Neural progenitor cell (in vitro differentiated cells): ENCODE data around the gene HDAC2. TPM values are rescaled to one million over a fixed set of nuclear protein-coding genes. Genes with fewer than 3 reads are reported as not detected.
"Not testable (repeated sequence)": the region's sequence is repeated elsewhere in the genome, so short reads cannot be mapped to it uniquely, and the experiment has no call there.

ENCODE experiments used
- DNase-seq: peaks from one replicate; pipeline ENCODE4 v3.0.0-alpha.2; 2016; ENCODE audit warnings: low spot score
- H2AFZ ChIP-seq: fragments of 200-600 bp; sonication (generic); replicated peaks from 2 replicates; pipeline ENCODE4 v1.6.1; 2016; ENCODE audit warnings: antibody characterized with exemption
- H3F3A ChIP-seq: fragments of 200-600 bp; sonication (generic); 2 replicates; pipeline ENCODE4 v1.6.1; 2016; ENCODE audit warnings: antibody characterized with exemption, low read depth
- H3K27ac ChIP-seq: fragments of 200-600 bp; sonication (generic); 2 replicates; pipeline ENCODE4 v1.5.1; 2016; ENCODE audit warnings: mild to moderate bottlenecking
- H3K27me3 ChIP-seq: fragments of 200-600 bp; sonication (generic); 2 replicates; pipeline ENCODE4 v1.6.1; 2016; ENCODE audit warnings: mild to moderate bottlenecking, moderate library complexity
- H3K36me3 ChIP-seq: fragments of 200-600 bp; sonication (generic); 2 replicates; pipeline ENCODE4 v1.5.1; 2016
- H3K4me1 ChIP-seq: fragments of 200-600 bp; sonication (generic); 2 replicates; pipeline ENCODE4 v1.6.1; 2016; ENCODE audit warnings: mixed run types
- H3K4me2 ChIP-seq: fragments of 200-600 bp; sonication (generic); 2 replicates; pipeline ENCODE4 v1.6.1; 2016
- H3K4me3 ChIP-seq: fragments of 200-600 bp; sonication (generic); 2 replicates; pipeline ENCODE4 v1.5.1; 2016
- H3K79me2 ChIP-seq: fragments of 200-600 bp; sonication (generic); 2 replicates; pipeline ENCODE4 v1.6.1; 2016; ENCODE audit warnings: low read depth
- H3K9ac ChIP-seq: fragments of 200-600 bp; sonication (generic); 2 replicates; pipeline ENCODE4 v1.6.1; 2016
- H3K9me3 ChIP-seq: fragments of 200-600 bp; sonication (generic); 2 replicates; pipeline ENCODE4 v1.5.1; 2016; ENCODE audit warnings: low read depth
- H4K20me1 ChIP-seq: fragments of 200-600 bp; sonication (generic); 2 replicates; pipeline ENCODE4 v1.6.1; 2016; ENCODE audit warnings: low read depth
- H3K27ac Mint-ChIP-seq: 3 replicates; pipeline ENCODE4 v1.8.0; 2021; ENCODE audit warnings: mixed read lengths
- H3K27me3 Mint-ChIP-seq: 2 replicates; pipeline ENCODE4 v1.8.0; 2022; ENCODE audit warnings: low read depth, mild to moderate bottlenecking, inconsistent platforms, moderate library complexity, mixed read lengths; ENCODE audit not compliant: insufficient read depth
- H3K36me3 Mint-ChIP-seq: 3 replicates; pipeline ENCODE4 v1.8.0; 2021; ENCODE audit warnings: mixed read lengths
- H3K4me1 Mint-ChIP-seq: 3 replicates; pipeline ENCODE4 v1.8.0; 2021; ENCODE audit warnings: mixed read lengths
- H3K4me3 Mint-ChIP-seq: 3 replicates; pipeline ENCODE4 v1.8.0; 2021; ENCODE audit warnings: mild to moderate bottlenecking, moderate library complexity, mixed read lengths
- H3K9me3 Mint-ChIP-seq: 3 replicates; pipeline ENCODE4 v1.8.0; 2020; ENCODE audit warnings: mixed read lengths
- EZH2 ChIP-seq: fragments of 200-600 bp; sonication (generic); IDR thresholded peaks from 2 replicates; pipeline ENCODE4 v1.6.1; 2017; ENCODE audit warnings: antibody characterized with exemption, mild to moderate bottlenecking, moderate library complexity
- EZH2phosphoT487 ChIP-seq: fragments of 200-600 bp; sonication (generic); IDR thresholded peaks from 2 replicates; pipeline ENCODE4 v1.6.1; 2017; ENCODE audit warnings: antibody characterized with exemption
- total RNA-seq: library from RNA; depleted of rRNA; stranded (reverse); fragments of >200 nt; gene quantifications from 2 replicates; pipeline ENCODE4 v1.2.3, GENCODE V29; 2015; ENCODE audit warnings: low replicate concordance
- TF ChIP-seq, protein P1 (sequence below): fragments of 200-600 bp; sonication (generic); IDR thresholded peaks from 2 replicates; pipeline ENCODE4 v1.5.1; 2017; ENCODE audit warnings: antibody characterized with exemption, mild to moderate bottlenecking

The HDAC2 gene
- 328 and 429 TPM in 2 replicates for total RNA-seq

- peaks cover 63% of the 10 kb centered on the region for H3K79me2 ChIP-seq
- peaks cover 20% of the 10 kb centered on the region for H3K4me1 ChIP-seq
- Mint-ChIP-seq H3K27me3 (peaks cover 5% of the 10 kb centered on the region), H3K36me3 (peaks cover 29% of the 10 kb centered on the region), H3K4me3 (peak within 1 kb of the TSS; percentile 96), H3K9me3 (peaks cover 23% of the 10 kb centered on the region), H3K4me1 (peaks cover 23% of the 10 kb centered on the region), H3K27ac (peak within 1 kb of the TSS; percentile 100)
- peak within 1 kb of the TSS; percentile 94 for H3K27ac ChIP-seq
- H4K20me1 ChIP-seq = peaks cover 40% of the 10 kb centered on the region
- peak within 1 kb of the TSS; percentile 94 for H3K4me3 ChIP-seq
- peaks cover 21% of the 10 kb centered on the region for H3F3A ChIP-seq
- peak; percentile 86 for DNase-seq
- H3K9me3 ChIP-seq = no peaks in the 10 kb centered on the region
- H3K36me3 ChIP-seq = no peaks in the 10 kb centered on the region
- peak within 1 kb of the TSS; percentile 93 for H3K9ac ChIP-seq
- H3K4me2 ChIP-seq = peak within 1 kb of the TSS; percentile 98
- H2AFZ ChIP-seq = peak within 1 kb of the TSS; percentile 91
- H3K27me3 ChIP-seq = no peaks in the 10 kb centered on the region
- TF ChIP-seq EZH2 = peak; percentile 2
- TF ChIP-seq, protein P1, sequence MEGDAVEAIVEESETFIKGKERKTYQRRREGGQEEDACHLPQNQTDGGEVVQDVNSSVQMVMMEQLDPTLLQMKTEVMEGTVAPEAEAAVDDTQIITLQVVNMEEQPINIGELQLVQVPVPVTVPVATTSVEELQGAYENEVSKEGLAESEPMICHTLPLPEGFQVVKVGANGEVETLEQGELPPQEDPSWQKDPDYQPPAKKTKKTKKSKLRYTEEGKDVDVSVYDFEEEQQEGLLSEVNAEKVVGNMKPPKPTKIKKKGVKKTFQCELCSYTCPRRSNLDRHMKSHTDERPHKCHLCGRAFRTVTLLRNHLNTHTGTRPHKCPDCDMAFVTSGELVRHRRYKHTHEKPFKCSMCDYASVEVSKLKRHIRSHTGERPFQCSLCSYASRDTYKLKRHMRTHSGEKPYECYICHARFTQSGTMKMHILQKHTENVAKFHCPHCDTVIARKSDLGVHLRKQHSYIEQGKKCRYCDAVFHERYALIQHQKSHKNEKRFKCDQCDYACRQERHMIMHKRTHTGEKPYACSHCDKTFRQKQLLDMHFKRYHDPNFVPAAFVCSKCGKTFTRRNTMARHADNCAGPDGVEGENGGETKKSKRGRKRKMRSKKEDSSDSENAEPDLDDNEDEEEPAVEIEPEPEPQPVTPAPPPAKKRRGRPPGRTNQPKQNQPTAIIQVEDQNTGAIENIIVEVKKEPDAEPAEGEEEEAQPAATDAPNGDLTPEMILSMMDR = no peak
- TF ChIP-seq EZH2phosphoT487 = no peak
These were observed at the start of gene HDAC2 for GRCh38 chr6:113970805-113971676. Gene HDAC2, minus strand, starts transcription at chr6:113971148. Its CDS starts 240 bp downstream, at chr6:113970908.

DNA sequence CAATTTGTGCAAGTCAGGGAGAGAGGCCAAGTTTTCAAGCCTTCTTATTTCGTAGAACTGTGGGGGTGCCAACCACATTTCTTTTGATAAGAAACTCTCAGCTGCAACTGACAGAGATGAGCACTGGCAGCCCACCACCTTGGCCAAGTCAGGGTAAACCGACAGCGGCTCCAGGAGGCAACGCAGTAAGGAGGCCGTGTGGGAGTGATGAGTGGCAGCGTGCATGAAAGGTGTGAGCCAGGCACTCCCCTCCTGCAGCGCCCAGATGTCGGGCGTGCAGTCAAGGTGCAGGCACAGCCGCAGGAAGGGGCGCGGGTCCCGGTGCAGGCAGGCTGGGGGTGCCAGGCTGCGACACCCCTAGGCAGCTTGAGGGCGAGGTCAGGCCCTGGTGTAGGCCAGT is 49.2 kb upstream of the HDAC2 start:
- Mint-ChIP-seq H3K36me3 (peaks cover 2% of the 10 kb centered on the region), H3K27ac (no peak overlapping the region), H3K27me3 (peaks cover 6% of the 10 kb centered on the region), H3K9me3 (no peaks in the 10 kb centered on the region), H3K4me1 (no peaks in the 10 kb centered on the region), H3K4me3 (no peak overlapping the region)
- no peaks in the 10 kb centered on the region for H3K36me3 ChIP-seq
- H3K27me3 ChIP-seq = no peaks in the 10 kb centered on the region
- TF ChIP-seq EZH2 (no peak), EZH2phosphoT487 (no peak)
- TF ChIP-seq, protein P1 = no peak
- no peak for DNase-seq
- H3F3A ChIP-seq = no peaks in the 10 kb centered on the region
- no peaks in the 10 kb centered on the region for H3K4me1 ChIP-seq
- H3K27ac ChIP-seq = no peak overlapping the region
- no peak overlapping the region for H3K4me3 ChIP-seq
- H4K20me1 ChIP-seq = no peaks in the 10 kb centered on the region
- H3K9me3 ChIP-seq = no peaks in the 10 kb centered on the region
- H3K4me2 ChIP-seq = no peak overlapping the region
- H2AFZ ChIP-seq = no peak overlapping the region
- H3K9ac ChIP-seq = no peak overlapping the region
- no peaks in the 10 kb centered on the region for H3K79me2 ChIP-seq

DNA sequence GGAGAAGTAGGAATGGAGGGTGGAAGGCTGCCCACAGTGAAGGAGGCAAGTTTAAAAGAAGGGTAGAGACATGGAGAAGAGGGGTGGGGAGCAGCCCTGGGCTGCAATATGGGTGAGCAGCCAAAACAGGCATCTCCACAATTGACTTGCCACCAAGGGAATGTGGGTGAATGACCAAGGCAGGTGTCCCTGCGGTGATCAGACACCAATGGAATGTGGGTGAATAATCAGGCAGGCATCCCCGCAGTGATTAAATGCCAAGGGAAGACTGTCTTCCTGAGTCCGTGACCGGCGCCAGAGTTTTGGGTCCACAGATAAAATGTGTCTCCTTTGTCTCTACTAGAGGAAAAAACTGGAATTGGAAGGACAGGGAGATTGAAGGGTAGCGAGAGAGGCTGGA is 46.2 kb upstream of the HDAC2 start:
- H3K9me3 Mint-ChIP-seq, H3K4me3 Mint-ChIP-seq, H3K27me3 Mint-ChIP-seq, H3K4me1 ChIP-seq, H3F3A ChIP-seq, H3K79me2 ChIP-seq, H3K27ac Mint-ChIP-seq, H3K36me3 ChIP-seq, H3K4me1 Mint-ChIP-seq, H2AFZ ChIP-seq, H3K36me3 Mint-ChIP-seq, H3K9me3 ChIP-seq, H3K4me2 ChIP-seq, H3K9ac ChIP-seq, H3K4me3 ChIP-seq, H3K27me3 ChIP-seq, H4K20me1 ChIP-seq, H3K27ac ChIP-seq, DNase-seq: not testable (repeated sequence)

GRCh38 chr6:114014106-114014505 is 43.2 kb upstream of the HDAC2 start:
- H3K79me2 ChIP-seq, H3F3A ChIP-seq, H2AFZ ChIP-seq, H3K27me3 ChIP-seq, H3K36me3 ChIP-seq, H3K9me3 ChIP-seq, H3K27ac ChIP-seq, H3K4me1 Mint-ChIP-seq, H3K4me3 Mint-ChIP-seq, H3K27ac Mint-ChIP-seq, H4K20me1 ChIP-seq, H3K27me3 Mint-ChIP-seq, H3K36me3 Mint-ChIP-seq, H3K9me3 Mint-ChIP-seq, DNase-seq, H3K9ac ChIP-seq, H3K4me1 ChIP-seq, H3K4me3 ChIP-seq, H3K4me2 ChIP-seq: not testable (repeated sequence)

- not testable (repeated sequence) for H3K79me2 ChIP-seq, H3K27me3 ChIP-seq, H3K4me1 ChIP-seq, H3K9me3 Mint-ChIP-seq, H3K27me3 Mint-ChIP-seq, H3K4me3 Mint-ChIP-seq, H3K4me3 ChIP-seq, H3K27ac ChIP-seq, H3K4me2 ChIP-seq, H3K9ac ChIP-seq, H2AFZ ChIP-seq, DNase-seq, H3K36me3 ChIP-seq, H3F3A ChIP-seq, H3K9me3 ChIP-seq, H4K20me1 ChIP-seq, H3K36me3 Mint-ChIP-seq, H3K4me1 Mint-ChIP-seq
- H3K27ac Mint-ChIP-seq = peak overlapping the region; percentile 12
These were observed 40.5 kb upstream of the HDAC2 start for GRCh38 chr6:114011486-114011885.
